Measurements from ENCODE around the gene GRID1.

DNA sequence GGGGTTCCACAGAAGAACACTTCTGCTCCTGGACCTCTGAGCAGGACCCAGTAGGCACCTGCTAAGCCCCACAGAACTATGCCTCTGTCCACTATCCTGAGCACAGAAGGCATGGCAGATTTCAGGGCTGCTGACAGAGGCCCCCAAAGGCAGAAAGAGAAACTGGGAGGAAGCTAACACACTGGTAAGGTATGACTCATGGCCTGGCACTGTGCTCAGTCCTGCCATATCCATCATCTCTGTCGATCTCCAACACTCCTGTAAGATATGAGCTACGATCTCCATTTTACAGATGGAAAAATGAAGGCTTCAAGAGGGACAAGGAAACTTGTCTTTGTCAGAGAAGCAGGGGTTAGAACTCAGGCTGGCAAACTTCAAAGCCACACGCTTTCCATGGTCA, 62.2 kb downstream of the GRID1 start:
- TF ChIP-seq, protein P1, sequence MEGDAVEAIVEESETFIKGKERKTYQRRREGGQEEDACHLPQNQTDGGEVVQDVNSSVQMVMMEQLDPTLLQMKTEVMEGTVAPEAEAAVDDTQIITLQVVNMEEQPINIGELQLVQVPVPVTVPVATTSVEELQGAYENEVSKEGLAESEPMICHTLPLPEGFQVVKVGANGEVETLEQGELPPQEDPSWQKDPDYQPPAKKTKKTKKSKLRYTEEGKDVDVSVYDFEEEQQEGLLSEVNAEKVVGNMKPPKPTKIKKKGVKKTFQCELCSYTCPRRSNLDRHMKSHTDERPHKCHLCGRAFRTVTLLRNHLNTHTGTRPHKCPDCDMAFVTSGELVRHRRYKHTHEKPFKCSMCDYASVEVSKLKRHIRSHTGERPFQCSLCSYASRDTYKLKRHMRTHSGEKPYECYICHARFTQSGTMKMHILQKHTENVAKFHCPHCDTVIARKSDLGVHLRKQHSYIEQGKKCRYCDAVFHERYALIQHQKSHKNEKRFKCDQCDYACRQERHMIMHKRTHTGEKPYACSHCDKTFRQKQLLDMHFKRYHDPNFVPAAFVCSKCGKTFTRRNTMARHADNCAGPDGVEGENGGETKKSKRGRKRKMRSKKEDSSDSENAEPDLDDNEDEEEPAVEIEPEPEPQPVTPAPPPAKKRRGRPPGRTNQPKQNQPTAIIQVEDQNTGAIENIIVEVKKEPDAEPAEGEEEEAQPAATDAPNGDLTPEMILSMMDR (IDR thresholded peaks at IDR 0.05; ENCODE audit: insufficient read depth, low read depth, low read length): no peak
- no peak for TF ChIP-seq EZH2 (IDR thresholded peaks at IDR 0.05; ENCODE audit: insufficient read depth, low read length)
